Adrenal gland (tissue), 12 donors: ENCODE data around the gene PLS1. TPM values are rescaled to one million over a fixed set of nuclear protein-coding genes. Genes with fewer than 3 reads are reported as not detected.

Experiments used
- DNase-seq, 7 donors: peaks; one replicate each; pipeline ENCODE4 v3.0.0-alpha.2; 2019 to 2020
- H3K27ac ChIP-seq, 5 donors: fragments of 200-600 bp; sonication (generic) in 4 of 5; 1 replicate in 3 of 5; 2 replicates in 2 of 5; pipeline versions ENCODE4 v1.5.1 to v1.8.0; 2016 to 2020; ENCODE audit warnings: mild to moderate bottlenecking in 1 of 5
- H3K27me3 ChIP-seq: fragments of 200-600 bp; 2 replicates; pipeline ENCODE4 v1.8.0; 2021
- H3K36me3 ChIP-seq, 2 donors: fragments of 200-600 bp; replicated peaks in 1 of 2; 1 replicate in 1 of 2; 2 replicates in 1 of 2; pipeline versions ENCODE4 v1.5.1 to v1.8.0; 2018 to 2022
- H3K4me1 ChIP-seq, 2 donors: fragments of 200-600 bp; replicated peaks in 1 of 2; 1 replicate in 1 of 2; 2 replicates in 1 of 2; pipeline versions ENCODE4 v1.5.1 to v1.8.0; 2018 to 2021
- H3K4me3 ChIP-seq, 4 donors: fragments of 200-600 bp; sonication (generic) in 3 of 4; one replicate each; pipeline ENCODE4 v1.5.1; 2016 to 2018
- H3K9me3 ChIP-seq, 3 donors: fragments of 200-600 bp; sonication (generic) in 1 of 3; replicated peaks in 1 of 3; 1 replicate in 2 of 3; 2 replicates in 1 of 3; pipeline versions ENCODE4 v1.5.1 to v1.8.0; 2016 to 2021
- POLR2A ChIP-seq, 2 donors: fragments of 450-650 bp; IDR thresholded peaks; one replicate each; pipeline ENCODE4 v1.6.1; 2017; ENCODE audit warnings: antibody characterized with exemption in 2 of 2, mild to moderate bottlenecking in 2 of 2, moderate library complexity in 1 of 2
- WGBS, 4 donors: extraction: QIAGEN DNeasy Blood & Tissue Kit in 2 of 4; methylation state at CpG; one replicate each; pipeline versions ENCODE4 v1.1.5 to v1.1.7; 2013 to 2017; 5-methylcytosine and 5-hydroxymethylcytosine counted together
- intact Hi-C, 2 donors: fragments of 100-400 bp; cut with DNase I; formaldehyde crosslinking; loops; one replicate each; pipeline versions ENCODE4 v1.14.1 to v1.15.0; 2022 to 2023
- polyA plus RNA-seq, 3 donors: library from polyadenylated mRNA; stranded (reverse); fragments of 200-250 nt in 2 of 3; fragments of 350-450 nt in 1 of 3; fragmentation: Illumina TruSeq in 1 of 3; extraction: RNeasy Lipid Tissue Mini Kit (QIAGEN cat#74804) in 1 of 3; gene quantifications; one replicate each; pipeline ENCODE4 v1.2.3, GENCODE V29; 2013 to 2014
- total RNA-seq, 9 donors: library from RNA; depleted of rRNA in 4 of 9; stranded (reverse); fragments of >200 nt in 4 of 9; fragments of 120-200 nt in 1 of 9; fragmentation: NEBNext Ultra II Directional in 1 of 9; extraction: Animal tissue kit (Norgen Biotek cat#: 25700) in 1 of 9; gene quantifications; one replicate each; pipeline versions ENCODE4 v1.1.0 to v1.2.4, GENCODE V29; 2013 to 2023
- TF ChIP-seq, protein P1 (sequence below), 6 experiments: fragments of 450-650 bp in 4 of 6; fragments of 200-600 bp in 2 of 6; sonication (generic) in 1 of 6; IDR thresholded peaks; 1 replicate in 5 of 6; 2 replicates in 1 of 6; pipeline versions ENCODE4 v1.5.1 to v1.8.0; 2016 to 2021; ENCODE audit warnings: antibody characterized with exemption in 6 of 6, mild to moderate bottlenecking in 2 of 6, moderate library complexity in 1 of 6
- donor health status: healthy with polysubstance abuse.
- donor health status: Bipolar disorder and iron deficiency.
- donor health status: DM: yes; HTN: yes; CAD: no.
- donor health status: DM: no; HTN: no; CAD: no.
- donor health status: DM: no; HTN: no; CAD: no.
- donor health status: DM: yes; HTN: yes; CAD: no.

Gene PLS1
- total and polyA plus RNA-seq, 12 donors = 0.74 to 12.9 (median 7.9) TPM

DNA sequence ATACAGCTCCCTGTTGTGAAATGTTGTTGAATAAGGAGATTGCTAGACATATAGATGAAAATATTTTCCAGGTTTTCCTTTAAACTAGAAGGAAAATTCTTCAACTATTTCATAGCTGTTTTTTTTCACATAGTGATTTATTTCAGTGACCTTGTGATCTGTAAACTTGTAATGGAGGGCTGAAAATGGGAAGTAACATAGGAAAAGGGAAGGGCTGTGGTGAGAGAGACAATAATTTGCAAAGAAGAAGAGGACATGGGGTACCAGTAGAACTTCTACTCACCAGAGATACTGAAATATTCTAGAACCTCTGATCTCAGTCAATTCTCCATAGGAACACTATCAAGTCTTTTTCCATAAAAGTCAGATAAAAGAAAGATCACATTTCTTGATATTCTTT is 60.4 kb downstream of the PLS1 start:
- Histone ChIP-seq H3K27me3 (no peaks in the 10 kb centered on the region), H3K4me1 (no peaks in the 10 kb centered on the region), H3K36me3 (no peaks in the 10 kb centered on the region), H3K27ac (no peak overlapping the region), H3K4me3 (no peak overlapping the region), H3K9me3 (no peaks in the 10 kb centered on the region)
- TF ChIP-seq, protein P1, sequence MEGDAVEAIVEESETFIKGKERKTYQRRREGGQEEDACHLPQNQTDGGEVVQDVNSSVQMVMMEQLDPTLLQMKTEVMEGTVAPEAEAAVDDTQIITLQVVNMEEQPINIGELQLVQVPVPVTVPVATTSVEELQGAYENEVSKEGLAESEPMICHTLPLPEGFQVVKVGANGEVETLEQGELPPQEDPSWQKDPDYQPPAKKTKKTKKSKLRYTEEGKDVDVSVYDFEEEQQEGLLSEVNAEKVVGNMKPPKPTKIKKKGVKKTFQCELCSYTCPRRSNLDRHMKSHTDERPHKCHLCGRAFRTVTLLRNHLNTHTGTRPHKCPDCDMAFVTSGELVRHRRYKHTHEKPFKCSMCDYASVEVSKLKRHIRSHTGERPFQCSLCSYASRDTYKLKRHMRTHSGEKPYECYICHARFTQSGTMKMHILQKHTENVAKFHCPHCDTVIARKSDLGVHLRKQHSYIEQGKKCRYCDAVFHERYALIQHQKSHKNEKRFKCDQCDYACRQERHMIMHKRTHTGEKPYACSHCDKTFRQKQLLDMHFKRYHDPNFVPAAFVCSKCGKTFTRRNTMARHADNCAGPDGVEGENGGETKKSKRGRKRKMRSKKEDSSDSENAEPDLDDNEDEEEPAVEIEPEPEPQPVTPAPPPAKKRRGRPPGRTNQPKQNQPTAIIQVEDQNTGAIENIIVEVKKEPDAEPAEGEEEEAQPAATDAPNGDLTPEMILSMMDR (IDR thresholded peaks at IDR 0.05) = no peak
- no peak for TF ChIP-seq POLR2A (IDR thresholded peaks at IDR 0.05)
- intact Hi-C loops = no loop called here
- DNase-seq = no peak

DNA sequence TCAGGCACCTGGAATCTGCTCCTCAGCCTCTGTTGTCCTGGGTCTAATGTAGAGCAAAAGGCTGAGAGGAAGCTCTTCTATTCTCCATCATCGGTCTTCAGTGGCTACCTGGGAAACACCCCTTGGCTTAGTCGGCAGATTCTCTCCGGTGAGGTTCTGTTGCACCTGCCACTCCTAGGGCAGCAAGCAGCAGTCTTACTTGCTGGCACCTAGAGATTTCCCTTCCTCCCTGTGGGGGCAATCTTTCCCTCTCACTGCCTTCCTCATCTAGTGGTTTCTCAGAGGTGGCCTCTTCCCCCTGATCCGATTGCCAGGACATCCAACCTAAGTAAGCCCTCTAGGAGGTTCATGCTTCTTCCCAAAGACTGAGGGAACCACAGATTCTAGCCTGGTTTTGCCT is 60.8 kb downstream of the PLS1 start:
- 92 to 95% (median 95%) methylated on average over 4 of the region's 4 CpGs for WGBS, 4 donors
- Histone ChIP-seq H3K27ac (no peak overlapping the region), H3K4me3 (no peak overlapping the region), H3K27me3 (no peaks in the 10 kb centered on the region), H3K4me1 (no peaks in the 10 kb centered on the region), H3K9me3 (no peaks in the 10 kb centered on the region), H3K36me3 (no peaks in the 10 kb centered on the region)
- TF ChIP-seq POLR2A (IDR thresholded peaks at IDR 0.05) = no peak
- TF ChIP-seq, protein P1 (IDR thresholded peaks at IDR 0.05) = no peak
- intact Hi-C loops = no loop called here
- no peak for DNase-seq

DNA sequence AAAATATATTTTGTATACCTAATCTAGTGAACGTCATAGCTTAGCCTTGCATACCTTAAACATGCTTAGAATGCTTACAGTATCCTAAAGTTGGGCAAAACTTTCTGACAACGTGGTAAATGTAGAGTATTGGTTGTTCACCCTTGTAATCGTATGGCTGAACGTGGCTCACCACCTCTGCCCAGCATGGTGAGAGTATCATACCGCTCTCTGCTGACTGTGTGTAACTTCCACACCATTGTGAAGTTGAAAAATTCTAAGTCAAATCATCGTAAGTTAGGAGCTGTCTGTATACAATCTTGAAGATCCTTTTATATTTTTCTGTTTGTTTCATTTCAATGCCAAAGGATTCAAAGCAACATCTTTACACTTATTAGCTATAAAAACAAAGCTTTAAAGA is 64.2 kb downstream of the PLS1 start:
- no peaks in the 10 kb centered on the region for H3K36me3 ChIP-seq
- no peak for DNase-seq
- H3K9me3 ChIP-seq = no peaks in the 10 kb centered on the region
- no peak overlapping the region for H3K27ac ChIP-seq
- H3K27me3 ChIP-seq = no peaks in the 10 kb centered on the region
- TF ChIP-seq POLR2A (IDR thresholded peaks at IDR 0.05) = no peak
- TF ChIP-seq, protein P1 (IDR thresholded peaks at IDR 0.05) = no peak
- no peaks in the 10 kb centered on the region for H3K4me1 ChIP-seq
- intact Hi-C loops = no loop called here
- H3K4me3 ChIP-seq = no peak overlapping the region
- 71 to 78% (median 75%) methylated on average over 6 of the region's 6 CpGs for WGBS, 4 donors

DNA sequence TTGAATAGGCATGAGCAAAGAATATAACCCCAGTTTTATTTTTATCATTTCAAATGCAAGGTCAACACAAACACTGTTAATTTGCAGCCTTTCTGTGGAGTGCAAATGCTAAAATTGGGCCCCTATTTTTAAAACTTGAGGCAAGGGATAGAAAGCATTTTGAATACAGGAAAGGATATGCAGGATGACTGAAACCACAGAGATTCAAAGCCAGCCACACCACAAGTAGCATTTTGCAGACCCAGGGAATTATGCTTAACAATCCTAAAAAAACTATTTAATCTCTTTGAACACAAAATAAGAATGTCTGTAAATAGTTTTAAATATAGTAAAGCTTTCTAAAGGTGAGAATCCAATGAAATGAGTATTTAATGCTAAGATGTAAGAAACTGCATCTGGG is 64.7 kb downstream of the PLS1 start:
- Histone ChIP-seq H3K4me3 (no peak overlapping the region), H3K36me3 (no peaks in the 10 kb centered on the region), H3K27ac (no peak overlapping the region), H3K4me1 (no peaks in the 10 kb centered on the region), H3K27me3 (no peaks in the 10 kb centered on the region), H3K9me3 (no peaks in the 10 kb centered on the region)
- DNase-seq = no peak
- intact Hi-C loops = no loop called here
- TF ChIP-seq, protein P1 (IDR thresholded peaks at IDR 0.05) = no peak
- no peak for TF ChIP-seq POLR2A (IDR thresholded peaks at IDR 0.05)
